Measurements from ENCODE around the gene ZGRF1. TPM values are rescaled to one million over a fixed set of nuclear protein-coding genes. Genes with fewer than 3 reads are reported as not detected.
"Not testable (repeated sequence)": the region's sequence is repeated elsewhere in the genome, so short reads cannot be mapped to it uniquely, and the experiment has no call there.

ZGRF1 gene
- total and polyA plus RNA-seq, 4 donors, result 10.8 to 21.8 (median 12.9) TPM

DNA sequence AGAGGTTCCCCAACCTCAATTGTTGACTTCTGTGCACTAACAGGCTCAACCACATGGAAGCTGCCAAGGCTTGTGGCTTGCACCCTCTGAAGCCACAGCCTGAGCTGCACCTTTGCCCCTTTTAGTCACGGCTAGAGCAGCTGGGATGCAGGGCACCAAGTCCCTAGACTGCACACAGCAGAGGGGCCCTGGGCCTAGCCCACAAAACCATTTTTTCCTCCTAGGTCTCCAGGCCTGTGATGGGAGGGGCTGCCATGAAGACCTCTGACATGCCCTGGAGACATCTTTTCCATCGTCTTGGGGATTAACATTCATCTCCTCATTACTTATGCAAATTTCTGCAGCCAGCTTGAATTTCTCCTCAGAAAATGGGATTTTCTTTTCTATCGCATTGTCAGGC is 145.9 kb downstream of the ZGRF1 start:
- H3K36me3 ChIP-seq (ENCODE audit: control insufficient read depth, insufficient read depth, low read length); H3K27ac ChIP-seq (ENCODE audit: low read depth, low read length); H3K4me3 ChIP-seq (ENCODE audit: low read depth, low read length); H3K27me3 ChIP-seq (ENCODE audit: control insufficient read depth, insufficient read depth, low read length); H3K9me3 ChIP-seq (ENCODE audit: control insufficient read depth, insufficient read depth, low read length); H3K4me1 ChIP-seq (ENCODE audit: control insufficient read depth, insufficient read depth, low read length); DNase-seq (ENCODE audit: low read depth in 4 of 6, low spot score in 6 of 6): not testable (repeated sequence)
- WGBS (ENCODE audit: insufficient coverage), result 95% methylated on average over 3 of the region's 3 CpGs

Small RNA genes within 50 kb of the gene (small RNA-seq; reads per million reads assigned to genes)
- gene MIR302A (ENCODE audit: low replicate concordance) (0.24 reads per million, percentile 16 among the genes with 10 or more reads in this experiment), gene MIR302C (ENCODE audit: low replicate concordance) (not detected), gene MIR302D (ENCODE audit: low replicate concordance) (0.16 reads per million), gene MIR367 (ENCODE audit: low replicate concordance) (not detected)

Other genes starting within 250 kb of the ZGRF1 start
- 1 to 10 TPM in 1 of 2 donors, under 1 TPM in 1; 0.79 to 1.0 TPM for gene NEUROG2, start 120.7 kb downstream of the ZGRF1 start, total RNA-seq
- gene NEUROG2, start 120.7 kb downstream of the ZGRF1 start, polyA plus RNA-seq (ENCODE audit: insufficient read length in 2 of 2), result 1 to 10 TPM; 1.2 to 1.3 TPM
- 10 to 100 TPM; 33.1 to 65.1 TPM for gene LARP7, start 234 bp upstream of the ZGRF1 start, total RNA-seq
- gene LARP7, start 234 bp upstream of the ZGRF1 start, polyA plus RNA-seq (ENCODE audit: insufficient read length in 2 of 2), result 10 to 100 TPM; 47.7 to 56.3 TPM